Measurements from ENCODE around the gene MDM1.

Gene MDM1

GRCh38 chr12:68349921-68350606, 17.9 kb upstream of the MDM1 start:
- no peak for ATAC-seq (replicated peaks)
- peaks cover 9 to 10% of the 10 kb centered on the region in 2 donors for H3K4me1 Mint-ChIP-seq (ENCODE audit: low read depth in 2 of 2)
- H3K36me3 Mint-ChIP-seq (ENCODE audit: insufficient read depth), result peaks cover 3% of the 10 kb centered on the region
- no peak for DNase-seq
- no peaks in the 10 kb centered on the region for H3K9me3 Mint-ChIP-seq
- no peak overlapping the region for H3K27ac Mint-ChIP-seq
- H3K27me3 Mint-ChIP-seq, result peaks cover 0 to 12% of the 10 kb centered on the region in 2 donors
- H3K4me3 Mint-ChIP-seq, result no peak overlapping the region

GRCh38 chr12:68349220-68349621, 17.1 kb upstream of the MDM1 start:
- Mint-ChIP-seq H3K4me3 (no peak overlapping the region), H3K27ac (no peak overlapping the region), H3K4me1 (ENCODE audit: low read depth in 2 of 2) (peaks cover 9 to 10% of the 10 kb centered on the region in 2 donors), H3K27me3 (peaks cover 0 to 12% of the 10 kb centered on the region in 2 donors), H3K9me3 (no peaks in the 10 kb centered on the region), H3K36me3 (ENCODE audit: insufficient read depth) (peaks cover 3% of the 10 kb centered on the region)
- no peak for ATAC-seq (replicated peaks)
- no peak for DNase-seq

GRCh38 chr12:68348419-68348818, 16.3 kb upstream of the MDM1 start:
- H3K4me3 Mint-ChIP-seq, result no peak overlapping the region
- H3K27me3 Mint-ChIP-seq, result peaks cover 0 to 12% of the 10 kb centered on the region in 2 donors
- H3K9me3 Mint-ChIP-seq, result no peaks in the 10 kb centered on the region
- H3K27ac Mint-ChIP-seq, result no peak overlapping the region
- H3K4me1 Mint-ChIP-seq (ENCODE audit: low read depth in 2 of 2), result peaks cover 9 to 10% of the 10 kb centered on the region in 2 donors
- ATAC-seq (replicated peaks), result no peak
- H3K36me3 Mint-ChIP-seq (ENCODE audit: insufficient read depth), result peaks cover 3% of the 10 kb centered on the region
- no peak for DNase-seq

- Mint-ChIP-seq H3K27ac (no peak overlapping the region), H3K4me1 (ENCODE audit: low read depth in 2 of 2) (peaks cover 9 to 10% of the 10 kb centered on the region in 2 donors), H3K4me3 (no peak overlapping the region), H3K27me3 (peaks cover 0 to 6% of the 10 kb centered on the region in 2 donors), H3K36me3 (ENCODE audit: insufficient read depth) (peaks cover 3% of the 10 kb centered on the region), H3K9me3 (no peaks in the 10 kb centered on the region)
- ATAC-seq (replicated peaks), result no peak
- DNase-seq, result no peak
Measured at GRCh38 chr12:68345763-68346162, 13.6 kb upstream of the MDM1 start.

GRCh38 chr12:68344126-68344525, 12.0 kb upstream of the MDM1 start:
- no peaks in the 10 kb centered on the region for H3K9me3 Mint-ChIP-seq
- H3K4me3 Mint-ChIP-seq, result no peak overlapping the region
- peaks cover 3% of the 10 kb centered on the region for H3K36me3 Mint-ChIP-seq (ENCODE audit: insufficient read depth)
- H3K27ac Mint-ChIP-seq, result no peak overlapping the region
- peaks cover 0 to 13% of the 10 kb centered on the region in 2 donors for H3K27me3 Mint-ChIP-seq
- DNase-seq (no peak), ATAC-seq (replicated peaks) (no peak)
- H3K4me1 Mint-ChIP-seq (ENCODE audit: low read depth in 2 of 2), result peaks cover 9 to 10% of the 10 kb centered on the region in 2 donors

- peaks cover 9 to 10% of the 10 kb centered on the region in 2 donors for H3K4me1 Mint-ChIP-seq (ENCODE audit: low read depth in 2 of 2)
- DNase-seq, result no peak
- H3K4me3 Mint-ChIP-seq, result no peak overlapping the region
- no peak for ATAC-seq (replicated peaks)
- no peaks in the 10 kb centered on the region for H3K9me3 Mint-ChIP-seq
- H3K27me3 Mint-ChIP-seq, result peaks cover 0 to 13% of the 10 kb centered on the region in 2 donors
- H3K27ac Mint-ChIP-seq, result no peak overlapping the region
- H3K36me3 Mint-ChIP-seq (ENCODE audit: insufficient read depth), result peaks cover 3% of the 10 kb centered on the region
Measured at GRCh38 chr12:68342966-68343365, 10.8 kb upstream of the MDM1 start.

GRCh38 chr12:68341822-68342221, 9.7 kb upstream of the MDM1 start:
- Mint-ChIP-seq H3K4me1 (ENCODE audit: low read depth in 2 of 2) (peaks cover 8 to 9% of the 10 kb centered on the region in 2 donors), H3K4me3 (no peak overlapping the region), H3K27ac (no peak overlapping the region), H3K27me3 (peaks cover 0 to 9% of the 10 kb centered on the region in 2 donors), H3K36me3 (ENCODE audit: insufficient read depth) (peaks cover 3% of the 10 kb centered on the region), H3K9me3 (no peaks in the 10 kb centered on the region)
- no peak for DNase-seq
- no peak for ATAC-seq (replicated peaks)

GRCh38 chr12:68340404-68341270, 8.5 kb upstream of the MDM1 start:
- DNase-seq, result no peak
- Mint-ChIP-seq H3K4me3 (no peak overlapping the region), H3K4me1 (ENCODE audit: low read depth in 2 of 2) (peaks cover 1 to 2% of the 10 kb centered on the region in 2 donors), H3K9me3 (no peaks in the 10 kb centered on the region), H3K27me3 (peaks cover 0 to 6% of the 10 kb centered on the region in 2 donors), H3K36me3 (ENCODE audit: insufficient read depth) (no peaks in the 10 kb centered on the region), H3K27ac (no peak overlapping the region)
- ATAC-seq (replicated peaks), result no peak

GRCh38 chr12:68336889-68337303, 4.7 kb upstream of the MDM1 start:
- H3K4me3 Mint-ChIP-seq, result no peak overlapping the region
- no peaks in the 10 kb centered on the region for H3K36me3 Mint-ChIP-seq (ENCODE audit: insufficient read depth)
- H3K4me1 Mint-ChIP-seq (ENCODE audit: low read depth in 2 of 2), result peaks cover 5 to 9% of the 10 kb centered on the region in 2 donors
- DNase-seq (no peak), ATAC-seq (replicated peaks) (no peak)
- H3K9me3 Mint-ChIP-seq, result no peaks in the 10 kb centered on the region
- peaks cover 9 to 13% of the 10 kb centered on the region in 2 donors for H3K27me3 Mint-ChIP-seq
- H3K27ac Mint-ChIP-seq, result no peak overlapping the region

GRCh38 chr12:68335462-68335861, 3.3 kb upstream of the MDM1 start:
- no peaks in the 10 kb centered on the region for H3K36me3 Mint-ChIP-seq (ENCODE audit: insufficient read depth)
- H3K9me3 Mint-ChIP-seq, result no peaks in the 10 kb centered on the region
- H3K4me1 Mint-ChIP-seq (ENCODE audit: low read depth in 2 of 2), result peaks cover 13 to 14% of the 10 kb centered on the region in 2 donors
- H3K27ac Mint-ChIP-seq, result no peak overlapping the region
- DNase-seq, result no peak
- ATAC-seq (replicated peaks), result no peak
- H3K4me3 Mint-ChIP-seq, result no peak overlapping the region
- peaks cover 9 to 13% of the 10 kb centered on the region in 2 donors for H3K27me3 Mint-ChIP-seq

- H3K27me3 Mint-ChIP-seq, result peaks cover 7 to 9% of the 10 kb centered on the region in 2 donors
- H3K36me3 Mint-ChIP-seq (ENCODE audit: insufficient read depth), result peaks cover 4% of the 10 kb centered on the region
- H3K27ac Mint-ChIP-seq, result no peak overlapping the region
- H3K4me3 Mint-ChIP-seq, result no peak overlapping the region
- H3K9me3 Mint-ChIP-seq, result no peaks in the 10 kb centered on the region
- no peak for ATAC-seq (replicated peaks)
- DNase-seq, result no peak
- H3K4me1 Mint-ChIP-seq (ENCODE audit: low read depth in 2 of 2), result peaks cover 19 to 20% of the 10 kb centered on the region in 2 donors
Measured at GRCh38 chr12:68334132-68334531, 2.0 kb upstream of the MDM1 start.

- Mint-ChIP-seq H3K27me3 (peaks cover 7 to 9% of the 10 kb centered on the region in 2 donors), H3K36me3 (ENCODE audit: insufficient read depth) (peaks cover 4% of the 10 kb centered on the region), H3K4me3 (peak overlapping the region; percentile 85 to 86), H3K9me3 (no peaks in the 10 kb centered on the region), H3K4me1 (ENCODE audit: low read depth in 2 of 2) (peaks cover 20 to 24% of the 10 kb centered on the region in 2 donors), H3K27ac (peak overlapping the region; percentile 88 to 89)
- ATAC-seq (replicated peaks) (no peak), DNase-seq (no peak)
Measured at GRCh38 chr12:68332728-68333630, 817 bp upstream of the MDM1 start.

GRCh38 chr12:68331500-68331868, 678 bp downstream of the MDM1 start:
- DNase-seq (no peak), ATAC-seq (replicated peaks) (no peak)
- no peaks in the 10 kb centered on the region for H3K9me3 Mint-ChIP-seq
- peak overlapping the region; percentile 85 to 86 for H3K4me3 Mint-ChIP-seq
- H3K27ac Mint-ChIP-seq, result peak overlapping the region; percentile 88 to 89
- peaks cover 4% of the 10 kb centered on the region for H3K36me3 Mint-ChIP-seq (ENCODE audit: insufficient read depth)
- peaks cover 7 to 9% of the 10 kb centered on the region in 2 donors for H3K27me3 Mint-ChIP-seq
- peaks cover 20 to 24% of the 10 kb centered on the region in 2 donors for H3K4me1 Mint-ChIP-seq (ENCODE audit: low read depth in 2 of 2)
